Stimulated activated CD4-positive, alpha-beta T cell treated with anti-CD3 and anti-CD28 coated beads, Interleukin-4, amount 100 ng/mL, for 1 hour (primary cell): ENCODE results near the gene APH1B.
"Not testable (repeated sequence)": the region's sequence is repeated elsewhere in the genome, so short reads cannot be mapped to it uniquely, and the experiment has no call there.

ENCODE experiments used
- DNase-seq: peaks from one replicate; pipeline ENCODE4 v3.0.0-alpha.2; 2020

The APH1B gene

GRCh38 chr15:63301088-63301487, 23.7 kb downstream of the APH1B start:
- DNase-seq: no peak

GRCh38 chr15:63305260-63305659, 27.9 kb downstream of the APH1B start:
- DNase-seq: no peak

GRCh38 chr15:63306492-63307073, 29.2 kb downstream of the APH1B start:
- DNase-seq: no peak

GRCh38 chr15:63308491-63308890, 31.1 kb downstream of the APH1B start:
- no peak for DNase-seq

GRCh38 chr15:63308947-63309346, 31.5 kb downstream of the APH1B start:
- DNase-seq: no peak

- no peak for DNase-seq
Observed at GRCh38 chr15:63310646-63311045, 33.2 kb downstream of the APH1B start.

- DNase-seq: no peak
Observed at GRCh38 chr15:63312286-63312685, 34.9 kb downstream of the APH1B start.

GRCh38 chr15:63313825-63314224, 36.4 kb downstream of the APH1B start:
- no peak for DNase-seq

- no peak for DNase-seq
Observed at GRCh38 chr15:63314409-63314808, 37.0 kb downstream of the APH1B start.

- DNase-seq: no peak
Observed at GRCh38 chr15:63318344-63318743, 40.9 kb downstream of the APH1B start.

GRCh38 chr15:63319065-63319464, 41.7 kb downstream of the APH1B start:
- DNase-seq: no peak

GRCh38 chr15:63320446-63320845, 43.0 kb downstream of the APH1B start:
- not testable (repeated sequence) for DNase-seq

- DNase-seq: not testable (repeated sequence)
Observed at GRCh38 chr15:63320981-63321380, 43.6 kb downstream of the APH1B start.

- DNase-seq: no peak
Observed at GRCh38 chr15:63321462-63321861, 44.1 kb downstream of the APH1B start.

GRCh38 chr15:63322541-63322940, 45.1 kb downstream of the APH1B start:
- DNase-seq: no peak

GRCh38 chr15:63323798-63324563, 46.6 kb downstream of the APH1B start:
- DNase-seq: no peak

GRCh38 chr15:63324770-63325169, 47.4 kb downstream of the APH1B start:
- DNase-seq: no peak

- no peak for DNase-seq
Observed at GRCh38 chr15:63327648-63328421, 50.4 kb downstream of the APH1B start.

- DNase-seq: no peak
Observed at GRCh38 chr15:63329567-63330350, 52.4 kb downstream of the APH1B start.

- DNase-seq: no peak
Observed at GRCh38 chr15:63330926-63331325, 53.5 kb downstream of the APH1B start.

- DNase-seq: no peak
Observed at GRCh38 chr15:63331456-63331855, 54.1 kb downstream of the APH1B start.

GRCh38 chr15:63332367-63333124, 55.1 kb downstream of the APH1B start:
- DNase-seq: no peak
